HG03060 (cell line): ENCODE results near the gene RAB4B.
"Not testable (repeated sequence)": the region's sequence is repeated elsewhere in the genome, so short reads cannot be mapped to it uniquely, and the experiment has no call there.

Source experiments
- ATAC-seq: cut with Tn5 transposase; IDR thresholded peaks from one replicate; pipeline ENCODE4 v1.9.1; 2021; ENCODE audit warnings: low read depth, moderate number of reproducible peaks; ENCODE audit not compliant: unreplicated experiment

RAB4B gene

GRCh38 chr19:40815223-40815622 lies 37.2 kb downstream of the RAB4B start:
- no peak for ATAC-seq

GRCh38 chr19:40818480-40819399 lies 40.7 kb downstream of the RAB4B start:
- ATAC-seq = not testable (repeated sequence)

- ATAC-seq = not testable (repeated sequence)
Observed at GRCh38 chr19:40819479-40820234, 41.6 kb downstream of the RAB4B start.

- ATAC-seq = no peak
Observed at GRCh38 chr19:40822161-40822560, 44.1 kb downstream of the RAB4B start.

GRCh38 chr19:40822704-40823553 lies 44.9 kb downstream of the RAB4B start:
- ATAC-seq = not testable (repeated sequence)

- ATAC-seq = not testable (repeated sequence)
Observed at GRCh38 chr19:40824916-40825315, 46.9 kb downstream of the RAB4B start.

- not testable (repeated sequence) for ATAC-seq
Observed at GRCh38 chr19:40825460-40826095, 47.5 kb downstream of the RAB4B start.

GRCh38 chr19:40826312-40826698 lies 48.3 kb downstream of the RAB4B start:
- not testable (repeated sequence) for ATAC-seq

- not testable (repeated sequence) for ATAC-seq
Observed at GRCh38 chr19:40826699-40827385, 48.8 kb downstream of the RAB4B start.

GRCh38 chr19:40827386-40828247 lies 49.6 kb downstream of the RAB4B start:
- no peak for ATAC-seq

GRCh38 chr19:40829205-40829604 lies 51.2 kb downstream of the RAB4B start:
- no peak for ATAC-seq

GRCh38 chr19:40830741-40831140 lies 52.7 kb downstream of the RAB4B start:
- not testable (repeated sequence) for ATAC-seq

- no peak for ATAC-seq
Observed at GRCh38 chr19:40831502-40832430, 53.7 kb downstream of the RAB4B start.

- ATAC-seq = not testable (repeated sequence)
Observed at GRCh38 chr19:40832431-40832790, 54.4 kb downstream of the RAB4B start.

- not testable (repeated sequence) for ATAC-seq
Observed at GRCh38 chr19:40833728-40834533, 55.9 kb downstream of the RAB4B start.

- no peak for ATAC-seq
Observed at GRCh38 chr19:40836754-40837429, 58.8 kb downstream of the RAB4B start.
